HS-27A (cell line): ENCODE results near the gene ENOSF1.

Source experiments
- DNase-seq: peaks from one replicate; pipeline ENCODE4 v3.0.0-alpha.2; 2012; ENCODE audit warnings: low read depth, missing footprints

The ENOSF1 gene

DNA sequence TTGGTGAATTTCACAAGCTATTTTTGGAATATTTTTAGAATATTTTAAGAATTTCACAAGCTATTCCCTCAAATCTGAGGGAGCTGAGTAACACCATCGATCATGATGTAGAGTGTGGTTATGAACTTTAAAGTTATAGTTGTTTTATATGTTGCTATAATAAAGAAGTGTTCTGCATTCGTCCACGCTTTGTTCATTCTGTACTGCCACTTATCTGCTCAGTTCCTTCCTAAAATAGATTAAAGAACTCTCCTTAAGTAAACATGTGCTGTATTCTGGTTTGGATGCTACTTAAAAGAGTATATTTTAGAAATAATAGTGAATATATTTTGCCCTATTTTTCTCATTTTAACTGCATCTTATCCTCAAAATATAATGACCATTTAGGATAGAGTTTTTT lies 39.1 kb downstream of the ENOSF1 start:
- no peak for DNase-seq

DNA sequence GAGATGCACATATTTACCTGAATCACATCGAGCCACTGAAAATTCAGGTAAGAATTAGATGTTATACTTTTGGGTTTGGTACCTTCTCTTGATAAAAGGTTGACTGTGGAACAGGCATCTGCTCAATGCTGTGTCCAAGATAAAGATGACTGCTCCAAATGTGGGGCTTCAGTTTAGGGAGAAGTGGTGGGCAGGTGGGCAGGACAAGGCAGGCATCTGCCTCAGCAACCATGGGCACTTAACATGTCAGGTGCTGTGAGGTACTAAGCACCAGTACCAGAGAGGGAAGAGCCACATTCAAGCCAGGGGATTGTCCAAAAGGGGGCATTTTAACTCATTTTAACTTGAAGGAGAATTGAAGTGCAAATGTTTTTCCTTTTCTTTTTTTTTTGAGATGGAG lies 41.0 kb downstream of the ENOSF1 start:
- DNase-seq, result no peak

DNA sequence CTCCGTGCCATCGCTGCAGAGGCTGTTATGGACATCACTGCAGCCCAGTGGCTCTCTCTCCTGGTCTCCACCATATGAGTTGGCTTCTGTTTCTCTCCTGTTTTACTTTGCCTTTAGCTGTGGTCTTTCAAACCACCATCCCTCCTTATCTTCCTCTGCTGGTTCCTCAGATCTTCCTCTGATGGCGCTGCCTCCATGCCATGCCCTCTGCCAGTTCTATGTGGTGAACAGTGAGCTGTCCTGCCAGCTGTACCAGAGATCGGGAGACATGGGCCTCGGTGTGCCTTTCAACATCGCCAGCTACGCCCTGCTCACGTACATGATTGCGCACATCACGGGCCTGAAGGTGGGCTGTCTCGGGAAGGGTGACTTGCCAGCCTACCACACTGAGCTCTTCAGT lies 41.9 kb downstream of the ENOSF1 start:
- no peak for DNase-seq

GRCh38 chr18:669077-669476 lies 43.4 kb downstream of the ENOSF1 start:
- DNase-seq, result no peak

- DNase-seq, result no peak
Observed at GRCh38 chr18:668260-668659, 44.2 kb downstream of the ENOSF1 start.

- DNase-seq, result no peak
Observed at GRCh38 chr18:666628-667027, 45.8 kb downstream of the ENOSF1 start.

GRCh38 chr18:666177-666576 lies 46.3 kb downstream of the ENOSF1 start:
- no peak for DNase-seq

- no peak for DNase-seq
Observed at GRCh38 chr18:662197-662596, 50.2 kb downstream of the ENOSF1 start.

DNA sequence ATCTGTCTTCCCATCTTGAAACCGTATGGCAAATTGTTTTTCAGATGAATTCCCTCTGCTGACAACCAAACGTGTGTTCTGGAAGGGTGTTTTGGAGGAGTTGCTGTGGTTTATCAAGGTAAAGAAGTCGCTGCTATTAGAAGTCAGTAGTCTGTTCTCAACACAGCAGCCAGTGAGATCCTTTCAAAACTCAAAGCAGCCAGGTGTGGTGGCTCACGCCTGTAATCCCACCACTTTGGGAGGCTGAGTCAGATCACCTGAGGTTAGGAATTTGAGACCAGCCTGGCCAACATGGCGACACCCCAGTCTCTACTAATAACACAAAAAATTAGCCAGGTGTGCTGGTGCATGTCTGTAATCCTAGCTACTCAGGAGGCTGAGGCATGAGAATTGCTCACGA lies 52.8 kb downstream of the ENOSF1 start:
- no peak for DNase-seq

DNA sequence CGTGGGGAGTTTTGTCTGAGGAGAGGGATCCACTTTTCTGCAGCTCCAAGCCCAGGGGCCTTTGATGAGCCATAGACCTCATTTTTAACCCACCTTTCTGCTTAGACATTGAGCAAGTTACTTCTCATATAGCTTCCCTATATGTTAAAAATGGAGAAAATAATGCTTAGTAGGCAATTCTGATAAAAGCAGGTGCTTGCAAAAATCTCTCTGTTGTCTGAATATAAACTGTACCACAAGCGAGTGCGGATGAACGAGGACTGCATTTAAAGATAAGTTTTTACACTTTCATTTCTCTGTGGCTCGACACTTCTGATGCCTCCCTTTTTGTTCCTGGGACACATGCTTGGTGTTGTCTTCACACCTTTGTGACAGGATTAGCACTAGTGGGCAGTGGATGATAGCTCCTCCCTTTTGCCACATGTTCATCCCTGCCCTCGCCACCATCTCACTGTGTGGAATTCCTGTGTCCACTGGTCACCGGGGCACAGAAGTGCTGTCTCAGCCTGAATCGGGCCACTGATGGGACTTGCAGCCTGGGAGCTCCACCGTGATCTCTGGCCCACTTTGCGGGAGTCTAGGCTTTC lies 53.4 kb downstream of the ENOSF1 start:
- no peak for DNase-seq

GRCh38 chr18:658001-658946 lies 54.2 kb downstream of the ENOSF1 start:
- DNase-seq, result peak; percentile 84

- DNase-seq, result peak; percentile 41
Observed at GRCh38 chr18:657311-658000, 55.0 kb downstream of the ENOSF1 start, which contains the start of gene TYMS. Gene TYMS, plus strand, starts transcription at chr18:657653. Its CDS starts 90 bp downstream, at chr18:657743.

- no peak for DNase-seq
Observed at GRCh38 chr18:655445-655844, 57.0 kb downstream of the ENOSF1 start.

- DNase-seq, result no peak
Observed at GRCh38 chr18:654601-655000, 57.8 kb downstream of the ENOSF1 start.

DNA sequence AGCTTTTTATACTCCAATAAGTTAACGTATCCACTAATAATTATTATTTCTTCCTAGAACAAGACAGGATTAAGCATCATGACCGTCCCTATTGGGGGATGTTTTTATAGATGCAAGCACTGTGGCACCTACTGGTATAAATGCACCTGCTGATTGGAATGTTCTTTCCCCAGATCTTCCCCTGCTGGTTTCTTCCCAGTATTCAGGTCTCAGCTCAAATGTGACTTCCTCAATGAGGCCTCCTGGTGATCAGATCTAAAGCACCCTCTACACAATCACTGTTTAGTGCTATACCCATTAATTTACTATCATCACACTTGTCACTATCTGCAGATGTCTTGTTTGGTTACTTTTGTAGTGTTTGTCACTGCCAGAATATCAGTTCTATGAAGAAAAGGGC lies 58.9 kb downstream of the ENOSF1 start:
- no peak for DNase-seq

- DNase-seq, result no peak
Observed at GRCh38 chr18:652131-652530, 60.3 kb downstream of the ENOSF1 start.

GRCh38 chr18:650428-650858 lies 62.0 kb downstream of the ENOSF1 start:
- no peak for DNase-seq

DNA sequence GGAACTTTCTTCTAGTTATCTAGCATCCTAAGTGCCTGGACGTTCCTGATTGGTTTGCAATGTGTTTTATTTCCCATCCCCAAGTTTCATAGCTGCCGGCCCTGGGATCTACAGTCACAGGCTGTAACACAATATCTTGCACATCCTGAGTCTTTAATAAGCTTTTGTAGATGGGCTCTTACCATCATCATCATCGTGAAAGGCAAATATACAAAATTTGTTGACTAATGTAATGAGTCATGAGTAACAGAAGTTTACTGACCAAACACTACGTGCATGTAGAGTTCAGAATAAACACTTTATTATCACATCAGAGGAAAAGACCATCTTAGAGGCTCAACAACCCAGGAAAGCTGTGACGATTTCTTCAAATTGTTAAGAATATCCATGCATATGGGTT lies 63.1 kb downstream of the ENOSF1 start:
- no peak for DNase-seq

DNA sequence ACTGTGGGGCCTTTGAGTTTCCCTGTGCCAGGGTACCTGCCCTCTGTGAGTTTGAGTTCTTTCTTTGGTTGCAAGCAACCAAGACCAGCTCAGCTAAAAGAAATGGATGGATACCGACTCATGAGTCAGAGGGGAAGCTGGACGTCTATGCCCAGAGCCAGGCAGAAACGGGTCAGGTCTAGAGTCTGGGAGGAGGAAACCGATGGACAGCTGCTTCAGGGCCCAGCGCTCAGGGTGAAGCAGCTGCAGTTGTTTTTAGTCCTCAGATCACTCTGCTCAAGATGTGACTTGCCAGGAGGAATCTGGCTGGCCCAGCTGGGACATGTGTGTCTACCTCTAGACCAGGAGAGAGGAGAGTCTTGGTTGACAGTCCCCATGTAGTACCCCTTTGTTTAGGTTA lies 65.1 kb downstream of the ENOSF1 start:
- no peak for DNase-seq

DNA sequence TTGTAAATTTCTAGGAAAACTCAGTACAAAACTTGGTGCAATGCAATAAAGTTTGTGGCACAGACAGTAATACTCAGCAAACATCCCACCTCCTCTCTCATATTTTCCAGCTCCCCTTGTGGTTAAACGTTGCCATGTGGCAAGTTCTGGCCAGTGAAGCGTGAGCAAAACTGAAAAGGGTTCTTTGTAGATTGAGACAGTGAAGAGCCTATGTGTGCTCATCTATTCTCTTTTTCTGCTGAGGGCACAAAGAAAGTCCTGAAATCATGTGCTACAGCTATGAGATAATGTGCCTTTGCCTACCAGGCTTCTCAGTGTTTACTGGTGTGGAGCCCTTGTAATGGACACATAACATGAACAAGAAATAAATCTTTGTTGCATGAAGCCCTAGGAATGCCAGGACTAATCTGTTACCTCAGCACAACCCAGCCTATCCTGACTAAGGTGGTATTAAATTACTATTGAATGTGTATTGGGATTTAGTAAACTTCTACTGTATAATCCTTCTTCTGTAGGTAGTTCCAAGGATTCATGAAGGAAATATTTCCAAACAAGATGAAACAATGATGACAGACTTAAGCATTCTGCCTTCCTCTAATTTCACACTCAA lies 67.9 kb downstream of the ENOSF1 start:
- DNase-seq, result no peak

GRCh38 chr18:641224-641623 lies 71.2 kb downstream of the ENOSF1 start:
- DNase-seq, result no peak

- no peak for DNase-seq
Observed at GRCh38 chr18:635171-635570, 77.3 kb downstream of the ENOSF1 start.
